Body of pancreas (tissue), 4 donors: ENCODE measurements around the gene SH3D21.

ENCODE experiments used
- POLR2A ChIP-seq, 3 donors: fragments of 450-650 bp; IDR thresholded peaks; one replicate each; pipeline ENCODE4 v1.6.1; 2016; ENCODE audit warnings: antibody characterized with exemption in 3 of 3, mild to moderate bottlenecking in 2 of 3
- TF ChIP-seq, protein P1 (sequence below), 7 experiments: fragments of 450-650 bp in 4 of 7; fragments of 200-600 bp in 3 of 7; sonication (generic) in 3 of 7; IDR thresholded peaks; one replicate each; pipeline ENCODE4 v1.5.1; 2016 to 2019; ENCODE audit warnings: antibody characterized with exemption in 7 of 7

DNA sequence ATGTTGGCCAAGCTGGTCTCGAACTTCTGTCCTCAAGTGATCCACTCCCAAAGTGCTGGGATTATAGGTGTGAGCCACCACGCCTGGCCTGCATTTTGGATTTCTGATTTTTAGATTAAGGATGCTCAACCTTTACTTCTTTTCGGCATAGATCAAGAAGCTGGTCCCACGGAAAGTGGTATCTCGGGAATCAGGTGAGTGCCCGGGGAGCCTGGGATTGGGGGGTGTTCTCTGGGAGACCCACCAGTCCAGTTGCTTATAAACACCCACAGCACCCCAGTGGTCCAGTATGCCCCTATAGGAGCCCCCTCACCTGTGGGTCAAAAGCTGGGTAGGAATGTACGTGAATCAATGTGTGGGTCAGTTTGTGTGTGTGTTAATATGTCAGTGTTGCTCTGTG is 3.2 kb downstream of the SH3D21 start:
- TF ChIP-seq, protein P1, sequence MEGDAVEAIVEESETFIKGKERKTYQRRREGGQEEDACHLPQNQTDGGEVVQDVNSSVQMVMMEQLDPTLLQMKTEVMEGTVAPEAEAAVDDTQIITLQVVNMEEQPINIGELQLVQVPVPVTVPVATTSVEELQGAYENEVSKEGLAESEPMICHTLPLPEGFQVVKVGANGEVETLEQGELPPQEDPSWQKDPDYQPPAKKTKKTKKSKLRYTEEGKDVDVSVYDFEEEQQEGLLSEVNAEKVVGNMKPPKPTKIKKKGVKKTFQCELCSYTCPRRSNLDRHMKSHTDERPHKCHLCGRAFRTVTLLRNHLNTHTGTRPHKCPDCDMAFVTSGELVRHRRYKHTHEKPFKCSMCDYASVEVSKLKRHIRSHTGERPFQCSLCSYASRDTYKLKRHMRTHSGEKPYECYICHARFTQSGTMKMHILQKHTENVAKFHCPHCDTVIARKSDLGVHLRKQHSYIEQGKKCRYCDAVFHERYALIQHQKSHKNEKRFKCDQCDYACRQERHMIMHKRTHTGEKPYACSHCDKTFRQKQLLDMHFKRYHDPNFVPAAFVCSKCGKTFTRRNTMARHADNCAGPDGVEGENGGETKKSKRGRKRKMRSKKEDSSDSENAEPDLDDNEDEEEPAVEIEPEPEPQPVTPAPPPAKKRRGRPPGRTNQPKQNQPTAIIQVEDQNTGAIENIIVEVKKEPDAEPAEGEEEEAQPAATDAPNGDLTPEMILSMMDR (IDR thresholded peaks at IDR 0.05): no peak
- no peak for TF ChIP-seq POLR2A (IDR thresholded peaks at IDR 0.05)
